A673 (cell line): ENCODE data around the gene LDHAL6A. TPM values are rescaled to one million over a fixed set of nuclear protein-coding genes. Genes with fewer than 3 reads are reported as not detected.

ENCODE experiments used
- BruUV-seq: library from RNA; stranded (reverse); fragments of 400-500 nt; replicated peaks from 2 replicates; lab custom pipeline; 2021; lab: Mats Ljungman, UMichigan
- CTCF ChIA-PET: fragments of 300-600 bp; sonication (Branson Sonifier 250); formaldehyde crosslinking; loops from one replicate; lab custom pipeline; 2022; ENCODE audit warnings: antibody characterized with exemption; lab: Charles Lee
- POLR2A ChIA-PET: fragments of 300-600 bp; sonication (Branson Sonifier 250); formaldehyde crosslinking; loops from one replicate; lab custom pipeline; 2022; ENCODE audit warnings: antibody characterized with exemption; ENCODE audit not compliant: low non-redundant PET; lab: Charles Lee
- DNase-seq: peaks from one replicate; pipeline ENCODE4 v3.0.0-alpha.2; 2015; ENCODE audit warnings: low spot score
- H3K27ac ChIP-seq: fragments of 200-600 bp; sonication (generic); 2 replicates; pipeline ENCODE4 v1.5.1; 2016; ENCODE audit warnings: mixed run types, low read depth, mild to moderate bottlenecking, mixed read lengths, antibody characterized with exemption, low read length; ENCODE audit not compliant: poor library complexity, severe bottlenecking
- H3K27me3 ChIP-seq: fragments of 200-600 bp; sonication (generic); replicated peaks from 2 replicates; pipeline ENCODE4 v1.6.1; 2017; ENCODE audit warnings: mixed run types, low read depth, mild to moderate bottlenecking, mixed read lengths, antibody characterized with exemption, low read length; ENCODE audit not compliant: insufficient read depth, poor library complexity
- H3K36me3 ChIP-seq: fragments of 200-600 bp; sonication (generic); 2 replicates; pipeline ENCODE4 v1.6.1; 2016; ENCODE audit warnings: mixed run types, mild to moderate bottlenecking, mixed read lengths, antibody characterized with exemption, low read length; ENCODE audit not compliant: insufficient read depth, poor library complexity, severe bottlenecking
- H3K4me1 ChIP-seq: fragments of 200-600 bp; sonication (generic); 2 replicates; pipeline ENCODE4 v1.6.1; 2017; ENCODE audit warnings: mixed run types, mild to moderate bottlenecking, mixed read lengths, antibody characterized with exemption, low read length; ENCODE audit not compliant: insufficient read depth, poor library complexity, severe bottlenecking
- H3K4me3 ChIP-seq: fragments of 200-600 bp; sonication (generic); 2 replicates; pipeline ENCODE4 v1.5.1; 2016; ENCODE audit warnings: low read depth, mixed run types, mild to moderate bottlenecking, mixed read lengths, low read length; ENCODE audit not compliant: poor library complexity, severe bottlenecking
- H3K9me3 ChIP-seq: fragments of 200-600 bp; sonication (generic); 2 replicates; pipeline ENCODE4 v1.6.1; 2016; ENCODE audit warnings: mixed run types, low read depth, mild to moderate bottlenecking, mixed read lengths, antibody characterized with exemption, low read length; ENCODE audit not compliant: poor library complexity, severe bottlenecking
- CTCF ChIP-seq: fragments of 300-800, 200-600 bp; sonication (generic); conservative IDR thresholded peaks from 2 replicates; pipeline ENCODE4 v1.5.1; 2017; ENCODE audit warnings: low read depth, mild to moderate bottlenecking, antibody characterized with exemption, low read length, moderate library complexity, mixed read lengths
- EZH2 ChIP-seq: fragments of 200-600 bp; sonication (generic); IDR thresholded peaks from 2 replicates; pipeline ENCODE4 v1.6.1; 2017; ENCODE audit warnings: borderline replicate concordance, low read depth, mild to moderate bottlenecking, mixed read lengths, antibody characterized with exemption, low read length; ENCODE audit not compliant: poor library complexity, severe bottlenecking
- intact Hi-C: fragments of 100-400 bp; cut with micrococcal nuclease; formaldehyde crosslinking; loops from one replicate; pipeline ENCODE4 v1.10.0; 2022; ENCODE audit not compliant: unreplicated experiment
- total RNA-seq: library from RNA; stranded (reverse); gene quantifications from 2 replicates; pipeline ENCODE4 v1.2.3, GENCODE V29; 2021

LDHAL6A gene
- total RNA-seq, 1 experiment from 2014 or later: not detected

GRCh38 chr11:18449251-18449650 lies 6.4 kb upstream of the LDHAL6A start:
- CTCF ChIA-PET: interaction anchor here (0.6 kb wide), 1 partner anchor 313 kb away, joined by 3 read pairs; no protein-coding TSS in a partner anchor
- H3K4me3 ChIP-seq: no peak overlapping the region
- H3K27me3 ChIP-seq: no peaks in the 10 kb centered on the region
- no peaks in the 10 kb centered on the region for H3K36me3 ChIP-seq
- POLR2A ChIA-PET: no interaction called here
- H3K4me1 ChIP-seq: no peaks in the 10 kb centered on the region
- intact Hi-C loops: no loop called here
- H3K27ac ChIP-seq: no peak overlapping the region
- no peak for DNase-seq
- no TSS peak for BruUV-seq
- no peak for TF ChIP-seq EZH2
- TF ChIP-seq CTCF: no peak
- H3K9me3 ChIP-seq: no peaks in the 10 kb centered on the region

DNA sequence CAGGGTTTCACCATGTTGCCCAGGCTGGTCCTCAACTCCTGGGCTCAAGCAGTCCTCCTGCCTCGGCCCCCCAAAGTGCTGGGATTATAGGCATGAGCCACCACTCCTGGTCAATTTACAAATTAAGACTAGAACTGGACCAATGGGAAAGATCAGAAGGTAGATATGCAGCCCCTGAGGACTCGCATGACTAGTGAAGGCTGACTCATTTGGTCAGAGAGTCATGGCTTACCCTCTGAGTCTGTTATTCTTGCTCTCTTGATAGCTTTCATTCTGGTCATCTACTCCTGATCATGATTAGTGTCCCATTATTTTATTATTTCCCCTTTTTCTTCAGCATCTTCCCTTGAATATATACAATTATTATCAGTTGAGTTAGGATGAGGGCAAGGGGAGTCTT lies 2.7 kb upstream of the LDHAL6A start:
- no peaks in the 10 kb centered on the region for H3K27me3 ChIP-seq
- BruUV-seq: no TSS peak
- no peaks in the 10 kb centered on the region for H3K9me3 ChIP-seq
- CTCF ChIA-PET: interaction anchor here (0.6 kb wide), 1 partner anchor 138 kb away, joined by 5 read pairs; no protein-coding TSS in a partner anchor
- no peaks in the 10 kb centered on the region for H3K4me1 ChIP-seq
- no peak for TF ChIP-seq EZH2
- no peak for TF ChIP-seq CTCF
- intact Hi-C loops: no loop called here
- H3K36me3 ChIP-seq: no peaks in the 10 kb centered on the region
- no peak for DNase-seq
- POLR2A ChIA-PET: no interaction called here
- H3K4me3 ChIP-seq: no peak overlapping the region
- H3K27ac ChIP-seq: no peak overlapping the region

DNA sequence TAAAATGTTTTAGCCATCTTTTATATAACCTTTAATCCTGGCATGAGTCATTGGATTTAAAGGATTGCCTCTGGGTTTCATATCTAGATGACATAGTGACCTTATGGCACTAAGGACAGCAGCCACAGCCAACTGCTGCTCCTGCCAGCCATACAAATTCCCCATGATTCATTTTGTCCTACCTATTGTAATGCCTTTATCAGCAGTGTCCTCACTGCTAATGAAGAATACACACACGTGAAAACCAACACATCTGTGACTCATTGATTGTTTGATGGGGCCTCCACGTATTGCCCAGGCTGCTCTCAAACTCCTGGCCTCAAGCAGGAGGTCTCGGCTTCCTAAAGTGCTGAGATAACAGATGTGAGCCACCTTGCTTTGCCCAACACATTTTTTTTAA lies 1.8 kb downstream of the LDHAL6A start:
- no peak for DNase-seq
- no peaks in the 10 kb centered on the region for H3K36me3 ChIP-seq
- H3K4me1 ChIP-seq: no peaks in the 10 kb centered on the region
- CTCF ChIA-PET: no interaction called here
- H3K27me3 ChIP-seq: no peaks in the 10 kb centered on the region
- intact Hi-C loops: no loop called here
- no peaks in the 10 kb centered on the region for H3K9me3 ChIP-seq
- H3K4me3 ChIP-seq: no peak overlapping the region
- POLR2A ChIA-PET: no interaction called here
- H3K27ac ChIP-seq: no peak overlapping the region
- BruUV-seq: no TSS peak
- TF ChIP-seq EZH2 (no peak), CTCF (no peak)
